Dermis microvascular lymphatic vessel endothelial cell (primary cell): ENCODE results near the gene EBP. TPM values are rescaled to one million over a fixed set of nuclear protein-coding genes. Genes with fewer than 3 reads are reported as not detected.
"Not testable (repeated sequence)": the region's sequence is repeated elsewhere in the genome, so short reads cannot be mapped to it uniquely, and the experiment has no call there.

Experiments used
- DNase-seq, 2 donors: peaks; one replicate each; pipeline versions ENCODE4 v3.0.0 to v3.0.0-alpha.2; 2010; ENCODE audit warnings: low read depth in 2 of 2
- total RNA-seq: library from RNA; depleted of rRNA; stranded (reverse); fragments of >200 nt; gene quantifications from 2 replicates; pipeline ENCODE4 v1.2.1, GENCODE V29; 2014

The EBP gene
- total RNA-seq, 1 donor from 2014 or later, result 141 TPM

DNA sequence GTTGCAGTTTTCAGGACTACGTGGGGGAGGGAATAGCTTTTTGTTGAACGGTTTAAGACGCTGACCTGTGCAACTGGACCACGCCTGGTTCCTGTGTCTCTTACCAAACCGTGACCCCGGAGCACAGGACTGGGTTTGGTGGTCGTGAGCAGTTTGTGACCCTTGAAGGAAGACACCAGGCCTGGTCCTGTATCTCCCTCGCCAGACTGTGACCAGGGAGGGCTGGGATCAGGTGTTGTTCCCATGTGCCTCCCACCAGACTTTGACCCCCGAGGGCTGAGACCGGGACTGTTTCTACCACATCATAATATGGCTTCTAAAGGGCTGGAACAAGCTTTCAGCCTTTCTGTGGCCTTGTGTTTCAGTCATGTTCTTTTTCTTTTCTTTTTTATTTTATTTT lies 683 bp downstream of the EBP start:
- no peak for DNase-seq

DNA sequence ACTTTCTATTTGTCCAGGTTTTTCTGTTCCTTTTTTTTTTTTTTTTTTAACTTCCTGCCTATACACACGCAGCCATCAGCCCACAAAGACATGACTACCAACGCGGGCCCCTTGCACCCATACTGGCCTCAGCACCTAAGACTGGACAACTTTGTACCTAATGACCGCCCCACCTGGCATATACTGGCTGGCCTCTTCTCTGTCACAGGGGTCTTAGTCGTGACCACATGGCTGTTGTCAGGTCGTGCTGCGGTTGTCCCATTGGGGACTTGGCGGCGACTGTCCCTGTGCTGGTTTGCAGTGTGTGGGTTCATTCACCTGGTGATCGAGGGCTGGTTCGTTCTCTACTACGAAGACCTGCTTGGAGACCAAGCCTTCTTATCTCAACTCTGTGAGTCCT lies 2.1 kb downstream of the EBP start:
- DNase-seq, result no peak

DNA sequence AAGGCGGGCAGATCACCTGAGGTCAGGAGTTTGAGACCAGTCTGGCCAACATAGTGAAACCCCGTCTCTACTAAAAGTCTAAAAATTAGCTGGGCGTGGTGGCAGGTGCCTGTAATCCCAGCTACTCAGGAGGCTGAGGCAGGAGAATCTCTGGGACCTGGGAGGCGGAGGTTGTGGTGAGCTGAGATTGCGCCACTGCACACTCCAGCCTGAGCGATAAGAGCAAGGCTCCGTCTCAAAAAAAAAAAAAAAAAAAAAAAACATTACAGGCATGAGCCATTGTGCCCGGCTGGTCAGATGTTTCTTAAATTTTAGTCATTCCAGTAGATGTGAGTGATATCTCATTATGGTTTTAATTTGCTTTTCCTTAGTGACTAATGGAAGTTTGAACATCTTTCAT lies 4.2 kb downstream of the EBP start:
- DNase-seq, result not testable (repeated sequence)

DNA sequence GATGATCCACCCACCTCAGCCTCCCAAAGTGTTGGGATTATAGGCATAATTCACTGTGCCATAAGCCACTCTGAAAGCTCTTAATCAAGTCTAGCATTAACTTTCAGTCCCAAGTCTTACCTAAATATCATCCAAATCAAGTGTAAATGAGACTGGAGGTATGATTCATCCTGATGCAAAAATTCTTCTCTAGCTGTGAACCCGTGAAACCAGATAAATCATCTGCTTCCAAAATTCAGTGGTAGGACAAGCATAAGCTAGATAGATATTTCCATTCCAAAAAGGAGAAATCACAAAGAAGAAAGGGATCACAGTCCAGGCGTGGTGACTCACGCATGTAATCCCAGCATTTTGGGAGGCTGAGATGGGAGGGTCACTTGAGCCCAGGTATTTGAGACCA lies 9.1 kb downstream of the EBP start:
- no peak for DNase-seq

DNA sequence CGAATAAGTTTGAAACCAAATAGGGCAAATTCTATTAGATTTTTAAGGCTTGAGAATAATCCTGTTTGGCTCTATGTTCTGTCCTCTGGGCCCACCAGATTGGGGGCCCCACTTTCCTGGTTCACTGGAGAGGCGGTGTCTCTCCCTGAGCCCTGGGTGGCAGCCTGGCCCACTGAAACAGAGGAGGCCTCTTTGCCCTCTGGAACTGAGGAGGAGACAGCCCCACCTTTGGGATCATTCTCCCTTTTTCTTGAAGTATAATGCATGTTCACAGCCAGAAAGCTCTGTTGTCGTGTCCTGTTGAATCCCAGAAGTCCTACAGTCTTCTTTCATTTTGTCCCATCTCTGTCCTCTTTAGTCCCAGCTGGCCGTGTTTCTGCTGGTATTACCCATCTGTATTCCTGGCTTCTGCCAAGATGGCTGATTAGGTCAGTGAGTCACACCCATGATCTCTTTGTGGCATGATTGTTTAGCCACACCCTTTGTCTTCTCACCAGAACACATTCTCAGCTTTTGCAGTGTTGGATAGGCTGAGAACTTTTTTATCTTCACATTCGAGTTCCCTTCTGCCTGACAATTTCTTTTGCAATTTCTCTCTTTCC lies 9.9 kb downstream of the EBP start:
- DNase-seq, result no peak

DNA sequence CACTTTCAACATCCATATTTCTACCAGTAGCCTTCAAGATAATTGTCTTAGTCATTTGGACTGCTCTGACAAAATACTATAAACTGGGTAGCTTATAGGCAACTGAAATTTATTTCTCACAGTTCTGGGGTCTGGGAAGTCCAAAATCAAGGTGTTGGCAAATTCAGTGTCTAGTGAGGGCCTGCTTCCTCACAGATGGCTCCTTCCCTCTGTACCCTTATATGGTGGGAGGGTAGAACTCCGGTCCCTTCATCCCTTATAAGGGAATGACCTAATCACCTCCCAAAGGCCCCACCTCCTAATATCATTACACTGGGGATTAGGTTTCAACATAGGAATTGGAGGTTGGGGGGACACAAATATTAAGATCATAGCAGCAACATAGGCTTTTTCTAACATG lies 10.6 kb downstream of the EBP start:
- no peak for DNase-seq

DNA sequence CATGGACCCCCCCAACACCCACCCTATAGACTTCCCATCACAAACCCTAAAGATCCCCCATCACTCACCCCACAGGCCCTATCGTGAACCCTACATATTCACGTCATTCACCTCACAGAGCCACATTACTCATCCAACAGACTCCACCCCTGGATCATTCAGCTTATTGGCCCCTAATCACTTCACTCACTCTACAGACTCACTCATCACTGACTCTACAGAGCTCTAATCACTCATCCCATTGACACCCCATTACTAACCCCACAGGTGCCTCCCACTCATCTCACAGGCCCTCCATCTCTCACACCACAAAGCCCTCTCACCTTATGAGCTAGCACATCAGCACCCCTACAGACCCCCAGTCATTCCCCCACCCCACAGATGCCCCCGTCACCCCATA lies 11.6 kb downstream of the EBP start:
- no peak for DNase-seq

DNA sequence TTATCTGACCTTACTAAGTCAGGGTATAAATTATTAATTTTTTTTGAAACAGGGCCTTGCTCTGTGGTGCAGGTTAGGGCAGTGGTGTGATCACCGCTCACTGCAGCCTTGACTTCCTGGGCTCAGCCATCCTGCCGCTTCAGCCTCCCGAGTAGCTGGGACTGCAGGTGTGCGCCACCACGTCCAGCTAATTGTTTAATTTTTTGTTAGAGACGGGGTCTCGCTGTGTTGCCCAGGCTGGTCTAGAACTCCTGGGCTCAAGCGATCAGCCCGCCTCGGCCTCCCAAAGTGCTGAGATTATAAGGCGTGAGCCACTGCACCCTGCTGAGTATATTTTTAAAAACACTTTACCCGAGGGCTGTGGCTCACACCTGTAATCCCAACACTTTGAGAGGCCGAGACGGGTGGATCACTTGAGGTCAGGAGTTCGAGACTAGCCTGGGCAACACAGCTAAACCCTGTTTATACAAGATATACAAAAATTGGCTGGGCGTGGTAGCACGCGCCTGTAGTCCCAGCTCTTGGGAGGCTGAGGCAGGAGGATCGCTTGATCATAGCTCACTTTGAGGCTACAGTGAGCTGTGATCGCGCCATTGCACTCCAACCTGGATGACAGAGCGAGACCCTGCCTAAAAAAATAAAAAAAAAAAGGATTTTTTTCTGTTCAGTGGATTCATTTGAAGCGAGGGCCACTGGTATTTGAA lies 17.2 kb downstream of the EBP start:
- no peak for DNase-seq

DNA sequence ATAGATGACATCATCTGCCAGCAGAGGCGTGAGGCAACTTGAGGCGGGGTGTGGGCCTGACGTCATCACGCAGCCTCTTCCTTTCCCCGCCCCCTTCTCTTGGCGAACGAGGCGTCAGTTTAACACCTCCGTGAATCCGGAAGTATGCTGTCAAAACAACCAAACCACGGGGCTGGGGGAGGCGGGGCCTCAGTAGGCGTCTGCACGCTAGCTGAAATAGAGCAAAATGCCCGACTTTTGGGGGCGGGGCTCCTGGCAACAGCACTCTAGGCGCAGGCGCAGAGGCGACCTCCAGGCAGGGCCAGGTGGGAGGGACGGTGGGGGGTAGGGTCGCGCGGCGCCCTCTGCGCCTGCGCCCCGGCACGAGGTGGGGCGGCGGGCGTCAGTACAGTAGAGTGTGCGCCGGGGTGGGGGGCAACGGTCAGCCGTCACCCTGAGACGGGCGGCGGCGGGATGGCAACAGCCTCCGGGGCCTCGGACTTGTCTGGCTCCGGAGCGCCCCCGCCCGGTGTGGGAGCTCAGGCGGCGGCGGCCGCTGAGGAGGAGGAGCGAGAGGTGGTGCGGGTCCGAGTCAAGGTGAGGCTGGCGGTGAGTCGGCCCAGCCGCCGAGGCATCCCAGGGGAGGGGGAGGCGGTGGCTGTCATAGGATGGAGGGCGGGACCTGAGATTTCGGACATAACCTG lies 17.9 kb downstream of the EBP start, which contains the start of gene TBC1D25:
Gene TBC1D25 (plus strand): TSS at position 370 of the 683 bp plus-strand sequence. CDS start 84 bp downstream, at position 454.
- DNase-seq, result peak; percentile 96 to 97

DNA sequence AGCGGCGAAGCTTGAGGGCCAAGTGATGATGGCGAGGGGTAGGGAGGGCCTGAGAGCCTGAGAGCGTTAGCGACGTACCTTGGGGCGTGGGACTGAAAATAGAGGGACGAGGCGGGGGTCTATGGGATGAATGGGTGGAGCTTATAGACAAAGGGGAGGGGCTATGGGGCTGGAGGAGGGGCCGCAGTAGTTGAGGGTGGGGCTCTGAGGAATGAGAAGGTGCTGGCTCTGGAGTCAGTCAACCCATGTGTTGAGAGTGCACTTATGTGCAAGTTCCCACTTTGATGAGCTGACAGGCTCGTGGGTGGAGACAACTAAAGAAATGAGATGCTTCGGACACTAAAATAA lies 18.4 kb downstream of the EBP start:
- peak; percentile 25 to 60 for DNase-seq

DNA sequence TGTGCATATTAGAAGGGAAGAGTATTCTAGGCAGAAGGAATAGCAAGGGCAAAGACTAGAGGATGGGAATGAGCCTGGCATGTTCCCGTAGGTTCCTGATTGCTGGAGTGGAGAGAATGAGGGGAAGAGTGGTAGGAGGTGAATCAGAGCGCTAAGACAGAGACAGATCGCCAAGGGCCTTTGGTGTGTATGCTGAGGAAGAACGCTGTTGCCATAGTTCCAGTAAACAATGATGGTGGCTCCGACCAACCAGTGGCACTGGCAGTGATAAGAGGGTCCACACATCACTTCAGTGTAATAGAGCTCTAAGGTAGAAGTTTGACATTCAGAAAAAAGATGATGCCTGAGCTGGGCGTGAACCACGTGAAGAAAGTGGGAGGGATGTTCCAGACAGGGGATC lies 18.9 kb downstream of the EBP start:
- DNase-seq, result no peak

DNA sequence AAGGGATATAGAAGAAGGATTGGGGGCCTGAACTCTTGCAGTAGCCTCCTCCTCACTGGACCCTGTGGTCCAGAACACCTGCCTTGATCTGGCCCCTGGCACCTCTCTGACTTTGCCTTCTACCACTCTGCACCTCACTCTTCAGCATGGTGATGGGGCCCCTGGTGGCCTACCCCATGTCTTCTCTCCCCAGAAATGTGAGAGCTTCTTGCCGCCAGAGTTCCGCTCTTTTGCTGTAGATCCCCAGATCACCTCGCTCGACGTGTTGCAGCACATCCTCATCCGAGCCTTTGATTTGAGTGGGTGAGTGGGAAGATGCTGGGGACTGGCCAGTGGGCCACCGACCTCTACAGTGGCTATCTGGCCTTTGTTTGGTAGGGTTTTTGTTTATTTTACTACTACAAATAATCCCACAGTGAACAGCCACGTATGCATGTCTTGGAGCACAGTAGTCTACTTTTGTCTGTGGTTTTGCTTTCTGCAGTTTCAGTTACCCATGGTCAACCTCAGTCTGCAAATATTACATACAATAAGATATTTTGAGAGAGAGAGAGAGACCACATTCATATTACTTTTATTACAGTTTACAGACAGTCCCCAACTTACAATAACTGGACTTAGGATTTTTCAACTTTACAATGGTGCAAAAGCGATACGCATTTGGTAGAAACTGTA lies 19.7 kb downstream of the EBP start:
- no peak for DNase-seq

DNA sequence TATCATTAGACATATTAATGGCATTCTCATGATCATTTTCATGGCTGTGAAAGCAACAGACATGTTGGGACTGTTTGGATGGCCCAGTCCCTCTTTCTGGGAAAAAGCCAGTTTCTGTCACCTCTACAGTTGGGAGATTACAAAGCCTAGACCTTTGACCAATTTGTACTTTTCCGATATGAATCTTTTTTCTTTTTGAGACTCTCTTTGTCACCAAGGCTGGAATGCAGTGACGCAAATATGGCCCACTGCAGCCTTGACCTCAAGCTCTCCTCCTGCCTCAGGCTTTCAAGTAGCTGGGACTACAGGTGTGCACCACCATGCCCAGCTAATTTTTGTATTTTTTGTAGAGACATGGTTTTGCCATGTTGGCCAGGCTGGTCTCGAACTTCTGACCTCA lies 27.3 kb downstream of the EBP start:
- no peak for DNase-seq

DNA sequence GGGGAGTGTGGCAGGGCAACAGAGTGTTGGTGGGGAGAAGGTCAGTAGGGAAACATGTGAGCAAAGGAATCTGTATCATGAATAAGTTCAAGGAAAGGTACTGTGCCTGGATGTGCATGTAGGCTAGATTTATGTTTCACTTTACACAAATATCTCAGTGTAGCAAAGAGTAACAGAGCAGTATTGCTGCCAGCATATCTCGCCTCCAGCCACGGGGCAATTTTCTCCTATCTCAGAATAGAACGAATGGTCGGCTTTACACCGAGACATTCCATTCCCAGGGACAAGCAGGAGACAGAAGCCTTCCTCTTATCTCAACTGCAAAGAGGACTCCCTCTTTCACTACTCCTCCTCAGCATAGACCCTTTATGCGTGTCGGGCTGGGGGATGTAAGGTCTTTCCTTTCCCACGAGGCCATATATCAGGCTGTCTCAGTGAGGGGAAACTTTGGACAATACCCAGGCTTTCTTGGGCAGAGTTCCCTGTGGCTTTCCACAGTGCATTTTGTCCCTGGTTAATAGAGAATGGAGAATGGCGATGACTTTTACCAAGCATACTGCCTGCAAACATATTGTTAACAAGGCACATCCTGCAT lies 34.2 kb downstream of the EBP start:
- not testable (repeated sequence) for DNase-seq

DNA sequence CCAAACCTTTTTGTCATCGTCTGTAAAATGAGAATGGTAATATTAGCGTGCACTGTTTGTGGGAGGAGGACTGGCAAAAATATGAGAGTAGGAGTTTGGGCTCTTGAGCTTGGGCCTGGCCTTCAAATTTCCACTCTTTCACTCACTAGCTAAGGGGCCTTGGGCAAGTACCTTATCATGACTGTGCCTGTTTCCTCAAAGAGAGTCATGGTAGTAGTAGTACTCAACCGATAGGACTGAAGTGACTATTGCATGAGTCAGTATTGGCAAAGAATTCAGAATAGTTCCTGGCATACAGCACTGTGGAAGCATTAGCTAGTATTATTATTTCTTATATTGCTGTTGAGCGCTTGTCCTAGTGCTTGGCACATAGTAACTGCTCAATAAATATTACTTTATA lies 36.7 kb downstream of the EBP start:
- DNase-seq, result peak in 1 of 2 donors; percentile 60

DNA sequence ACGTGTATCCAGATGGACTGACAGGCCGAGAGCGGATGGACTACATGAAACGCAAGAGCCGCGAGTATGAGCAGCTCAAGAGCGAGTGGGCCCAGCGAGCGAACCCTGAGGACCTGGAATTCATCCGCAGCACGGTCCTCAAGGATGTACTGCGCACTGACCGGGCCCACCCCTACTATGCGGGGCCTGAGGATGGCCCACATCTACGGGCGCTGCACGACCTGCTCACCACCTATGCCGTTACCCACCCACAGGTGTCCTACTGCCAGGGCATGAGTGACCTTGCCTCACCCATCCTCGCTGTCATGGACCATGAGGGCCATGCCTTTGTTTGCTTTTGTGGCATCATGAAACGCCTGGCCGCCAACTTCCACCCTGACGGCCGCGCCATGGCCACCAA lies 38.0 kb downstream of the EBP start:
- DNase-seq, result no peak

DNA sequence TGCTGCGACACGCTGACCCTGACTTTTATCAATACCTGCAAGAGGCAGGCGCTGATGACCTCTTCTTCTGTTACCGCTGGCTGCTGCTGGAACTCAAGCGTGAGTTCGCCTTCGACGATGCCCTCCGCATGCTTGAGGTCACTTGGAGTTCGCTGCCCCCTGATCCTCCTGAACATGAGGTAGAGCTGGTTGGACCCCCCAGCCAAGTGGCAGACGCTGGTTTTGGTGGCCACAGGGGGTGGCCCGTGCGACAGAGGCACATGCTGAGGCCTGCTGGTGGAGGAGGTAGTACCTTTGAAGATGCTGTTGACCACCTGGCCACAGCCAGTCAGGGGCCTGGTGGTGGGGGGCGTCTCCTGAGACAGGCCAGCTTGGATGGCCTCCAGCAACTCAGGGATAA lies 38.4 kb downstream of the EBP start:
- DNase-seq, result no peak

DNA sequence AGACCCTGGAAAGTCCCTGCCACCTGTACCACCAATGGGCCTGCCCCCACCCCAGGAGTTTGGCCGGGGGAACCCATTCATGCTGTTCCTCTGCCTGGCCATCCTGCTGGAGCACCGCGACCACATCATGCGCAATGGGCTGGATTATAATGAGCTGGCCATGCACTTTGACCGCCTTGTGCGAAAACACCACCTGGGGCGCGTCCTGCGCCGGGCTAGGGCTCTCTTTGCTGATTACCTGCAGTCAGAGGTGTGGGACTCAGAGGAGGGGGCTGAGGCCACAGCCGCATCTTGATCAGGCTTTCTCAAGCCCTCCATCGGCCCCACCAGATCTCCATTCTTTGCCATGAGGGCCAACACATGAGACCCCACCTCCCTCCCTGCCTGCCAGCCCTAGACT lies 39.1 kb downstream of the EBP start:
- no peak for DNase-seq

DNA sequence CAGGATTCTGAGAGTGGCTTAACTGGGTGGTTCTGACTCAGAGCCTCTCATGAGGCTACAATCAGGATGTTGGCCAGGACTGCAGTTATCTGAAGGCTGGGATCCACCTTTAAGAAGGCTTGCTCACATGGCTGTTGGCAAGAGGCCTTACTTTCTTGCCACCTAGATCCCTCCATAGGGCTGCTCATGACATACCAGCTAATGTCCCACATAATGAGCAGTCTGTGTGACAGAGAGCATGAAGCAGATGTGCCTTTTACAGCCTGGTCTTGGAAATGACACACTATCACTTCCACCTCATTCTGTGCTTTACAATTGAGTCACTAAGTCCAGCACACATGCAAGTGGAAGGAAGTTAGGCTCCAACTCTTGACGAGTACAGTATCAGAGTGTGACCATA lies 48.4 kb downstream of the EBP start:
- peak; percentile 80 for DNase-seq

DNA sequence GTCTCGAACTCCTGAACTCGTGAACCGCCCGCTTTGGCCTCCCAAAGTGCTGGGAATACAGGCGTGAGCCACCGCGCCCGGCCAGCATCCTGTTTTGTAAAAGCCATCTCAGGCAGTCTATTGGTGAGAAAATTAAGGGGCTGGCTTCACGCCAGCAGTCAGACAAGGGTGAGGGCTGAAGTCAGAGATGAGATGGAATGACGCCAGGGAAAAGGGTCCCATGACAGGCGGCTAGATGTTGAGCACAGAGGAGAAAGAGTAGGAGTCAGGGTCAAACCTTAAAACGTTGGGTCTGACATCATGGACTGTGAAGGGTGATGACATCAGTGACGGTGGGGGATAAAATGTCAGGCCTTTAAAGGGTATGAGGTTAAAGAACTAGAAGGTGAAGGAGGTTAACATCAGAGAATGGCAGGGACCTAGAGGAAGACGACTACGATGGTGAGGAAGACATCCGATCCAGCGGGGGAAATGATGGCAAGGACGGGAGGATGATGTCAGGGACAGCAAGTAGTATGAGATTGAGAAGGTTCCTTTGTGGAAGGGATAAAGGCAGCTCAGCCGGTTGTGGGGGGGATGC lies 52.2 kb downstream of the EBP start:
- DNase-seq, result peak; percentile 75 to 85
